HepG2 (cell line): Measurements from ENCODE around the gene U2AF2. TPM values are rescaled to one million over a fixed set of nuclear protein-coding genes. Genes with fewer than 3 reads are reported as not detected.

Experiments used
- CREB3 ChIP-seq: sonication (generic); formaldehyde crosslinking; IDR thresholded peaks from 2 replicates; pipeline ENCODE4 v1.5.0; 2020; ENCODE audit warnings: missing genetic modification reagents
- FOXC1 ChIP-seq: sonication (generic); formaldehyde crosslinking; IDR thresholded peaks from 2 replicates; pipeline ENCODE4 v1.8.0; 2022; ENCODE audit warnings: mild to moderate bottlenecking, missing genetic modification reagents, borderline replicate concordance
- HOXA3 ChIP-seq: sonication (generic); formaldehyde crosslinking; IDR thresholded peaks from 2 replicates; pipeline ENCODE4 v1.5.0; 2020; ENCODE audit warnings: missing genetic modification reagents
- JARID2 ChIP-seq: sonication (generic); formaldehyde crosslinking; IDR thresholded peaks from 2 replicates; pipeline ENCODE4 v1.8.1; 2023; ENCODE audit warnings: missing genetic modification reagents, inconsistent platforms; ENCODE audit not compliant: insufficient replicate concordance
- KDM2A ChIP-seq: sonication (generic); formaldehyde crosslinking; IDR thresholded peaks from 2 replicates; pipeline ENCODE4 v1.4.0; 2020; ENCODE audit warnings: low read depth, missing genetic modification reagents, borderline replicate concordance
- MAZ ChIP-seq, 2 experiments: sonication (generic) in 1 of 2; formaldehyde crosslinking in 1 of 2; IDR thresholded peaks; 2 replicates each; pipeline versions ENCODE4 v1.5.0 to v1.6.1; 2012 to 2020; ENCODE audit warnings: low read depth in 2 of 2, mild to moderate bottlenecking in 2 of 2, borderline replicate concordance in 1 of 2, improper control_type of control experiment in 1 of 2, low read length in 1 of 2, missing genetic modification reagents in 1 of 2, moderate library complexity in 1 of 2
- NONO ChIP-seq, 2 experiments: fragments of 450-650 bp in 1 of 2; sonication (generic) in 1 of 2; formaldehyde crosslinking in 1 of 2; IDR thresholded peaks in 1 of 2; conservative IDR thresholded peaks in 1 of 2; 2 replicates each; pipeline versions ENCODE4 v1.6.1 to v1.8.0; 2017 to 2022; ENCODE audit warnings: mild to moderate bottlenecking in 1 of 2, missing genetic modification reagents in 1 of 2, moderate library complexity in 1 of 2
- PTBP1 ChIP-seq: fragments of 200-400 bp; formaldehyde crosslinking; IDR thresholded peaks from 2 replicates; pipeline ENCODE4 v1.6.1; 2018; ENCODE audit warnings: low read length, low read depth; ENCODE audit not compliant: poor library complexity, severe bottlenecking
- RBM22 ChIP-seq: fragments of 200-400 bp; formaldehyde crosslinking; optimal IDR thresholded peaks from 2 replicates; pipeline ENCODE3; 2017; ENCODE audit warnings: mild to moderate bottlenecking, low read length, moderate library complexity
- SAP130 ChIP-seq: IDR thresholded peaks from 2 replicates; pipeline ENCODE4 v1.6.1; 2016; ENCODE audit warnings: low read depth
- SSRP1 ChIP-seq: IDR thresholded peaks from 2 replicates; pipeline ENCODE4 v1.6.1; 2016; ENCODE audit warnings: control low read depth
- TOPORS ChIP-seq: sonication (generic); formaldehyde crosslinking; IDR thresholded peaks from 2 replicates; pipeline ENCODE4 v1.8.0; 2023; ENCODE audit warnings: mild to moderate bottlenecking, missing genetic modification reagents
- ZC3H13 ChIP-seq: sonication (generic); formaldehyde crosslinking; IDR thresholded peaks from 2 replicates; pipeline ENCODE4 v1.8.1; 2023; ENCODE audit warnings: mild to moderate bottlenecking, missing genetic modification reagents, moderate library complexity
- ZNF138 ChIP-seq: sonication (generic); formaldehyde crosslinking; IDR thresholded peaks from 2 replicates; pipeline ENCODE4 v1.5.0; 2020; ENCODE audit warnings: mild to moderate bottlenecking, low read depth, missing genetic modification reagents
- ZNF280B ChIP-seq: sonication (generic); formaldehyde crosslinking; IDR thresholded peaks from 2 replicates; pipeline ENCODE4 v1.5.0; 2020; ENCODE audit warnings: missing genetic modification reagents, mild to moderate bottlenecking, borderline replicate concordance
- ZNF350 ChIP-seq: sonication (generic); formaldehyde crosslinking; IDR thresholded peaks from 2 replicates; pipeline ENCODE4 v1.4.0; 2020; ENCODE audit warnings: mild to moderate bottlenecking, low read depth, missing genetic modification reagents, borderline replicate concordance
- ZNF451 ChIP-seq: sonication (generic); formaldehyde crosslinking; IDR thresholded peaks from 2 replicates; pipeline ENCODE4 v1.5.0; 2020; ENCODE audit warnings: mild to moderate bottlenecking, missing genetic modification reagents
- ZNF768 ChIP-seq: sonication (generic); formaldehyde crosslinking; IDR thresholded peaks from 2 replicates; pipeline ENCODE4 v1.4.0; 2020; ENCODE audit warnings: missing genetic modification reagents
- polyA plus RNA-seq, 8 experiments: library from polyadenylated mRNA; depleted of rRNA in 3 of 8; stranded (reverse) in 7 of 8; unstranded in 1 of 8; fragments of >200 nt; fragmentation: Illumina TruSeq in 4 of 8; extraction: Trizol in 4 of 8; gene quantifications; 2 replicates each; pipeline versions ENCODE4 v1.2.1 to v1.2.3, GENCODE V29; 2011 to 2016; ENCODE audit warnings: low read depth in 4 of 8, missing spikeins in 1 of 8, mixed read lengths in 1 of 8; ENCODE audit not compliant: insufficient read depth in 1 of 8
- total RNA-seq, 5 experiments: library from RNA; depleted of rRNA; stranded (reverse); fragments of >200 nt; fragmentation: Illumina TruSeq; extraction: Trizol; gene quantifications; 2 replicates each; pipeline ENCODE4 v1.2.3, GENCODE V29; 2016; ENCODE audit warnings: low read depth in 1 of 5
- TF ChIP-seq, protein P1 (sequence below): sonication (generic); formaldehyde crosslinking; IDR thresholded peaks from 2 replicates; pipeline ENCODE4 v1.4.0; 2020; ENCODE audit warnings: missing genetic modification reagents

U2AF2 gene
- total and polyA plus RNA-seq, 2 of the 13 experiments (the other 11 are each of a cell fraction or from before 2014, with no cell fraction given): 84.3 to 124 TPM

DNA sequence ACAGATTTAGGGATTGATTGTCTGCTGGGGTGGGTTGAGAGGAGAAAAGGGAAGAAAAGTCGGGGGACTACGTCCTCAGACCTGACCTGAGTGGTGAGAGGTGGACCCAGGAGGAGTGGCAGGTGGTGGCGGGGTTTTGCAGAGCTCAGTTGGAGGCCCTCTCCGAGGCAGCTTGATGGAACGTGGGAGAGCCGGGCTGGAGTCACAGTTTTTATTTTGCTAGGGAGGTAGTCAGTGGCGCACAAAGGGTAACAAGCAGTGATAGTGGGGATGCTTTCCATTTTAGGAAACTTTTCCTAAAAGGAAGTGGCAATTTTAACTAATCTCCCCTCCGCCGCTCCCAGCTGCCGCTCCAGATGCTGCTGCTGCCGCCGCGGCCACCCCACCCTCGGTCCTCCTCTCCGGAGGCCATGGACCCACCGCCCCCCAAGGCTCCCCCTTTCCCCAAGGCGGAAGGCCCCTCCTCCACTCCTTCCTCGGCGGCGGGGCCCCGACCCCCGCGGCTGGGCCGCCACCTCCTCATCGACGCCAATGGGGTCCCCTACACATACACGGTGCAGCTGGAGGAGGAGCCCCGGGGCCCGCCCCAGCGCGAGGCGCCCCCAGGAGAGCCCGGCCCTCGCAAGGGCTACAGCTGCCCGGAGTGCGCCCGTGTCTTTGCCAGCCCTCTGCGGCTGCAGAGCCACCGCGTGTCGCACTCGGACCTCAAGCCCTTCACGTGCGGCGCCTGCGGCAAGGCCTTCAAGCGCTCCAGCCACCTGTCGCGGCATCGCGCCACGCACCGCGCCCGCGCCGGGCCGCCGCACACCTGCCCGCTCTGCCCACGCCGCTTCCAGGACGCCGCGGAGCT, 12.5 kb upstream of the U2AF2 start (continued):
- TF ChIP-seq, protein P1, sequence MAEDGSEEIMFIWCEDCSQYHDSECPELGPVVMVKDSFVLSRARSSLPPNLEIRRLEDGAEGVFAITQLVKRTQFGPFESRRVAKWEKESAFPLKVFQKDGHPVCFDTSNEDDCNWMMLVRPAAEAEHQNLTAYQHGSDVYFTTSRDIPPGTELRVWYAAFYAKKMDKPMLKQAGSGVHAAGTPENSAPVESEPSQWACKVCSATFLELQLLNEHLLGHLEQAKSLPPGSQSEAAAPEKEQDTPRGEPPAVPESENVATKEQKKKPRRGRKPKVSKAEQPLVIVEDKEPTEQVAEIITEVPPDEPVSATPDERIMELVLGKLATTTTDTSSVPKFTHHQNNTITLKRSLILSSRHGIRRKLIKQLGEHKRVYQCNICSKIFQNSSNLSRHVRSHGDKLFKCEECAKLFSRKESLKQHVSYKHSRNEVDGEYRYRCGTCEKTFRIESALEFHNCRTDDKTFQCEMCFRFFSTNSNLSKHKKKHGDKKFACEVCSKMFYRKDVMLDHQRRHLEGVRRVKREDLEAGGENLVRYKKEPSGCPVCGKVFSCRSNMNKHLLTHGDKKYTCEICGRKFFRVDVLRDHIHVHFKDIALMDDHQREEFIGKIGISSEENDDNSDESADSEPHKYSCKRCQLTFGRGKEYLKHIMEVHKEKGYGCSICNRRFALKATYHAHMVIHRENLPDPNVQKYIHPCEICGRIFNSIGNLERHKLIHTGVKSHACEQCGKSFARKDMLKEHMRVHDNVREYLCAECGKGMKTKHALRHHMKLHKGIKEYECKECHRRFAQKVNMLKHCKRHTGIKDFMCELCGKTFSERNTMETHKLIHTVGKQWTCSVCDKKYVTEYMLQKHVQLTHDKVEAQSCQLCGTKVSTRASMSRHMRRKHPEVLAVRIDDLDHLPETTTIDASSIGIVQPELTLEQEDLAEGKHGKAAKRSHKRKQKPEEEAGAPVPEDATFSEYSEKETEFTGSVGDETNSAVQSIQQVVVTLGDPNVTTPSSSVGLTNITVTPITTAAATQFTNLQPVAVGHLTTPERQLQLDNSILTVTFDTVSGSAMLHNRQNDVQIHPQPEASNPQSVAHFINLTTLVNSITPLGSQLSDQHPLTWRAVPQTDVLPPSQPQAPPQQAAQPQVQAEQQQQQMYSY: no peak
- TF ChIP-seq ZNF280B: 0 out of 2 replicates have a peak, but pooled peaks have one; percentile 56
- no peak for TF ChIP-seq ZNF768 (CRISPR knock-in tag)
- no peak for TF ChIP-seq ZC3H13
- peak; percentile 41; the same call in 1 of the 2 replicates for TF ChIP-seq ZNF138 (CRISPR knock-in tag)
- TF ChIP-seq HOXA3 (CRISPR knock-in tag): peak; percentile 81
- TF ChIP-seq PTBP1: no peak
- TF ChIP-seq ZNF350 (CRISPR knock-in tag): no peak
- TF ChIP-seq SAP130 (CRISPR knock-in tag): peak; percentile 17; the same call in 1 of the 2 replicates
- 0 out of 2 replicates have a peak, but pooled peaks have one; percentile 17 for TF ChIP-seq SSRP1
- TF ChIP-seq FOXC1: no peak; the same call in 1 of the 2 replicates
- peak; percentile 56 for TF ChIP-seq KDM2A (CRISPR knock-in tag)
- TF ChIP-seq MAZ (IDR thresholded peaks at IDR 0.05; ENCODE audit: borderline replicate concordance, low read depth, low read length): no peak
- TF ChIP-seq MAZ (CRISPR knock-in tag; IDR thresholded peaks at IDR 0.05; ENCODE audit: low read depth): 0 out of 2 replicates have a peak, but pooled peaks have one; percentile 28
- TF ChIP-seq JARID2 (CRISPR knock-in tag): no peak
- TF ChIP-seq RBM22: no peak
- TF ChIP-seq ZNF451 (CRISPR knock-in tag): 0 out of 2 replicates have a peak, but pooled peaks have one; percentile 3
- TF ChIP-seq NONO (IDR thresholded peaks at IDR 0.05): no peak
- TF ChIP-seq NONO (CRISPR knock-in tag; conservative IDR thresholded peaks at IDR 0.05): peak; percentile 32; the same call in 1 of the 2 replicates
- TF ChIP-seq TOPORS: no peak
- TF ChIP-seq CREB3 (CRISPR knock-in tag): peak; percentile 29; the same call in 1 of the 2 replicates
